ENCODE results near the gene PCDHGB3.

Gene PCDHGB3

GRCh38 chr5:141421489-141421855 is 51.4 kb downstream of the PCDHGB3 start:
- DNase-seq = no peak
